ENCODE data around the gene RPL28.

The RPL28 gene

DNA sequence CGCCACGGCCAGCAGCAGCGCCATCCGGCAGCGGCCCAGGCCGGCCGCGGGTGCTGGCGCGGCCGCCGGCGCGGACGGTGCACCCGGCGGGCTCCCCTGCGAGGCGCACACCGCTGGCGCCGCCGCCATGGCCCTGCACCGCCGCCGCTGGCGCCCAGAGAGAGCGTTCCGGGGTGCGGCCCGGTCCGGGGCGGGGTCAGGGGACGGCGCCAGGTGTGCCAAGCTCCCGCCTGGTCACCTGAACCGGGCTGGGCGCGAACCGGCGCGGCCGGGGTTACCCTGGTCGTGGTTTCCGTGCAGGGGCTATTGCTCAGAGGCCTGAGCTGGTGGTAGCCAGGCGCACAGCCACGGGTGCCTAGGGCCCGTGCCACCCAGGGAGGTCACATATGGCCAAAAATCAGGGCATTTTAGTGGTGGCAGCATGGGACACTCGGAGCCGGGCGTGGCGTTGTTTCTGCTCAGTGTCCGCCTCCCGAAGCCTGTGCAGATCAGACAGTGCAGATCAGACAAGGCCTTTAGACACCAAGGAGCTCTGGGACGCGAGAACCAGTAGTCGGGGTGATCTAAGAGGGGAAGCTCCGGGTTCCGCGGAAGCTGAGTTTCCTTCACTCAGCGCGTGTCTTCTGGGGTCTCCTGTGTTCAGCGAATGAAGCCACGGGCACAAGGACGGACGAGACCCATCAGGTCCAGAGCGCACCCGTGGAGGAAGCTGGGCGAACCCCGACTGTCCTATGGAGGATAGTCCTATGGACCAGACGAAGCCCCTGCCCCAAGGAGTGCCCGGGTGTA is 1.4 kb upstream of the RPL28 start, which contains the start of gene TMEM238:
TMEM238 (minus strand) TSS at position 162 of the 789 bp plus-strand sequence; CDS start at position 129, 33 bp downstream.
- peak in 2 of 3 donors; percentile 20 to 25 for DNase-seq
- peak within 1 kb of the TSS; percentile 79 for H3K4me3 ChIP-seq (ENCODE audit: insufficient read depth, low read depth, low read length, poor library complexity, severe bottlenecking)
- H3K27me3 ChIP-seq (replicated peaks; ENCODE audit: control insufficient read depth, insufficient read depth, low read length, poor library complexity, severe bottlenecking): no peaks in the 10 kb centered on the region
- peaks cover 26% of the 10 kb centered on the region for H3K36me3 ChIP-seq (ENCODE audit: control insufficient read depth, insufficient read depth, low read length)
- no peaks in the 10 kb centered on the region for H3K9me3 ChIP-seq (ENCODE audit: control insufficient read depth, low read length)
- H3K27ac ChIP-seq (ENCODE audit: insufficient read depth, low read length, poor library complexity, severe bottlenecking): peak within 1 kb of the TSS; percentile 91
- H3K4me1 ChIP-seq (ENCODE audit: control insufficient read depth, insufficient read depth, low read length, poor library complexity, severe bottlenecking): peaks cover 47% of the 10 kb centered on the region

- Histone ChIP-seq H3K27me3 (replicated peaks; ENCODE audit: control insufficient read depth, insufficient read depth, low read length, poor library complexity, severe bottlenecking) (no peaks in the 10 kb centered on the region), H3K9me3 (ENCODE audit: control insufficient read depth, low read length) (no peaks in the 10 kb centered on the region), H3K4me1 (ENCODE audit: control insufficient read depth, insufficient read depth, low read length, poor library complexity, severe bottlenecking) (peaks cover 50% of the 10 kb centered on the region), H3K36me3 (ENCODE audit: control insufficient read depth, insufficient read depth, low read length) (peaks cover 34% of the 10 kb centered on the region), H3K27ac (ENCODE audit: insufficient read depth, low read length, poor library complexity, severe bottlenecking) (peak overlapping the region; percentile 91), H3K4me3 (ENCODE audit: insufficient read depth, low read depth, low read length, poor library complexity, severe bottlenecking) (peak overlapping the region; percentile 79)
- peak; percentile 76 to 95 (median 92) for DNase-seq
These were observed 610 bp upstream of the RPL28 start for GRCh38 chr19:55384920-55385723.

GRCh38 chr19:55386493-55386971 is 800 bp downstream of the RPL28 start:
- Histone ChIP-seq H3K4me3 (ENCODE audit: insufficient read depth, low read depth, low read length, poor library complexity, severe bottlenecking) (peak overlapping the region; percentile 79), H3K27me3 (replicated peaks; ENCODE audit: control insufficient read depth, insufficient read depth, low read length, poor library complexity, severe bottlenecking) (no peaks in the 10 kb centered on the region), H3K9me3 (ENCODE audit: control insufficient read depth, low read length) (no peaks in the 10 kb centered on the region), H3K4me1 (ENCODE audit: control insufficient read depth, insufficient read depth, low read length, poor library complexity, severe bottlenecking) (peaks cover 50% of the 10 kb centered on the region), H3K27ac (ENCODE audit: insufficient read depth, low read length, poor library complexity, severe bottlenecking) (peak overlapping the region; percentile 91), H3K36me3 (ENCODE audit: control insufficient read depth, insufficient read depth, low read length) (peaks cover 46% of the 10 kb centered on the region)
- DNase-seq: peak in 2 of 3 donors; percentile 9 to 29

- no peaks in the 10 kb centered on the region for H3K27me3 ChIP-seq (replicated peaks; ENCODE audit: control insufficient read depth, insufficient read depth, low read length, poor library complexity, severe bottlenecking)
- no peak overlapping the region for H3K4me3 ChIP-seq (ENCODE audit: insufficient read depth, low read depth, low read length, poor library complexity, severe bottlenecking)
- H3K27ac ChIP-seq (ENCODE audit: insufficient read depth, low read length, poor library complexity, severe bottlenecking): peak overlapping the region; percentile 91
- no peak for DNase-seq
- peaks cover 47% of the 10 kb centered on the region for H3K36me3 ChIP-seq (ENCODE audit: control insufficient read depth, insufficient read depth, low read length)
- H3K4me1 ChIP-seq (ENCODE audit: control insufficient read depth, insufficient read depth, low read length, poor library complexity, severe bottlenecking): peaks cover 47% of the 10 kb centered on the region
- H3K9me3 ChIP-seq (ENCODE audit: control insufficient read depth, low read length): no peaks in the 10 kb centered on the region
These were observed 2.2 kb downstream of the RPL28 start for GRCh38 chr19:55387736-55388497.

DNA sequence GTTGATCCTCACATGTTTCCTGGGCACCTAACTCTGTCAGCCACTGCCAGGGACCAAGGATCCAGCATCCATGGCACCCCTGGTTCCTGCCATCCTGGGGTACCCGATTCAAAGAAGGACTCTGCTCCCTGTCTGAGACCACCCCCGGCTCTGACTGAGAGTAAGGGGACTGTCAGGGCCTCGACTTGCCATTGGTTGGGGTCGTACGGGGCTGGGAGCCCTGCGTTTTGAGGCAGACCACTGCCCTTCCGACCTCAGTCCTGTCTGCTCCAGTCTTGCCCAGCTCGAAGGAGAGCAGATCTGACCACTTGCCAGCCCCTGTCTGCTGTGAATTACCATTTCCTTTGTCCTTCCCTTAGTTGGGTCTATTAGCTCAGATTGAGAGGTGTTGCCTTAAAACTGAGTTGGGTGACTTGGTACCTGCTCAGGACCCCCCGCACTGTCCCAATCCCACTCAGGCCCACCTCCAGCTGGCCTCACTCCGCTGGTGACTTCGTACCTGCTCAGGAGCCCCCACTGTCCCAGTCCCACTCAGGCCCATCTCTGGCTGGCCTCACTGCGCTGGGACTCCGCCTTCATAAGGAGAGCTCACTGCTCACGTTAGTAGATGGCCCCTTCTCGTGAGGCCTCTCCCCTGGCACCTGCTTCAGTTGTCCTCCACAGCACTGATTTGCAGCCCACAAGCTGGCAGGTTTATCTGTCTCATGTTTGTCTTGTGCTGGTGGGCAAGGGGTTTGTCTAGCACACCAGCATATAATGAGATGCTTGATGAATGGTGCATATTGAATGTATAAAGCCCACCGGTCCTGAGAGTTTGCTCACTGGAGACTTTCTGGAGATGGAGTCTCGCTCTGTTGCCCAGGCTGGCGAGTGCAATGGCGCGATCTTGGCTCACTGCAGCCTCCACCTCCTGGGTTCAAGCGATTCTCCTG is 3.9 kb downstream of the RPL28 start:
- Histone ChIP-seq H3K27me3 (replicated peaks; ENCODE audit: control insufficient read depth, insufficient read depth, low read length, poor library complexity, severe bottlenecking) (no peaks in the 10 kb centered on the region), H3K4me3 (ENCODE audit: insufficient read depth, low read depth, low read length, poor library complexity, severe bottlenecking) (no peak overlapping the region), H3K9me3 (ENCODE audit: control insufficient read depth, low read length) (no peaks in the 10 kb centered on the region), H3K36me3 (ENCODE audit: control insufficient read depth, insufficient read depth, low read length) (peaks cover 47% of the 10 kb centered on the region), H3K4me1 (ENCODE audit: control insufficient read depth, insufficient read depth, low read length, poor library complexity, severe bottlenecking) (peaks cover 36% of the 10 kb centered on the region), H3K27ac (ENCODE audit: insufficient read depth, low read length, poor library complexity, severe bottlenecking) (no peak overlapping the region)
- DNase-seq: no peak

- H3K36me3 ChIP-seq (ENCODE audit: control insufficient read depth, insufficient read depth, low read length): peaks cover 47% of the 10 kb centered on the region
- no peaks in the 10 kb centered on the region for H3K27me3 ChIP-seq (replicated peaks; ENCODE audit: control insufficient read depth, insufficient read depth, low read length, poor library complexity, severe bottlenecking)
- no peak for DNase-seq
- peaks cover 31% of the 10 kb centered on the region for H3K4me1 ChIP-seq (ENCODE audit: control insufficient read depth, insufficient read depth, low read length, poor library complexity, severe bottlenecking)
- no peaks in the 10 kb centered on the region for H3K9me3 ChIP-seq (ENCODE audit: control insufficient read depth, low read length)
- no peak overlapping the region for H3K4me3 ChIP-seq (ENCODE audit: insufficient read depth, low read depth, low read length, poor library complexity, severe bottlenecking)
- no peak overlapping the region for H3K27ac ChIP-seq (ENCODE audit: insufficient read depth, low read length, poor library complexity, severe bottlenecking)
These were observed 4.7 kb downstream of the RPL28 start for GRCh38 chr19:55390461-55390880.

GRCh38 chr19:55391191-55391670 is 5.5 kb downstream of the RPL28 start:
- no peaks in the 10 kb centered on the region for H3K27me3 ChIP-seq (replicated peaks; ENCODE audit: control insufficient read depth, insufficient read depth, low read length, poor library complexity, severe bottlenecking)
- no peak overlapping the region for H3K4me3 ChIP-seq (ENCODE audit: insufficient read depth, low read depth, low read length, poor library complexity, severe bottlenecking)
- H3K4me1 ChIP-seq (ENCODE audit: control insufficient read depth, insufficient read depth, low read length, poor library complexity, severe bottlenecking): peaks cover 29% of the 10 kb centered on the region
- H3K9me3 ChIP-seq (ENCODE audit: control insufficient read depth, low read length): no peaks in the 10 kb centered on the region
- DNase-seq: no peak
- H3K27ac ChIP-seq (ENCODE audit: insufficient read depth, low read length, poor library complexity, severe bottlenecking): no peak overlapping the region
- H3K36me3 ChIP-seq (ENCODE audit: control insufficient read depth, insufficient read depth, low read length): peaks cover 47% of the 10 kb centered on the region

- Histone ChIP-seq H3K27ac (ENCODE audit: insufficient read depth, low read length, poor library complexity, severe bottlenecking) (no peak overlapping the region), H3K4me3 (ENCODE audit: insufficient read depth, low read depth, low read length, poor library complexity, severe bottlenecking) (no peak overlapping the region), H3K27me3 (replicated peaks; ENCODE audit: control insufficient read depth, insufficient read depth, low read length, poor library complexity, severe bottlenecking) (no peaks in the 10 kb centered on the region), H3K4me1 (ENCODE audit: control insufficient read depth, insufficient read depth, low read length, poor library complexity, severe bottlenecking) (peaks cover 21% of the 10 kb centered on the region), H3K36me3 (ENCODE audit: control insufficient read depth, insufficient read depth, low read length) (peaks cover 45% of the 10 kb centered on the region), H3K9me3 (ENCODE audit: control insufficient read depth, low read length) (no peaks in the 10 kb centered on the region)
- DNase-seq: no peak
These were observed 6.2 kb downstream of the RPL28 start for GRCh38 chr19:55391702-55392615.

All from effector memory CD4-positive, alpha-beta T cell (primary cell).